ENCODE data around the gene TCN1. TPM values are rescaled to one million over a fixed set of nuclear protein-coding genes. Genes with fewer than 3 reads are reported as not detected.

Gene TCN1
- total and polyA plus RNA-seq, 2 donors = 1.4 to 2.1 TPM

DNA sequence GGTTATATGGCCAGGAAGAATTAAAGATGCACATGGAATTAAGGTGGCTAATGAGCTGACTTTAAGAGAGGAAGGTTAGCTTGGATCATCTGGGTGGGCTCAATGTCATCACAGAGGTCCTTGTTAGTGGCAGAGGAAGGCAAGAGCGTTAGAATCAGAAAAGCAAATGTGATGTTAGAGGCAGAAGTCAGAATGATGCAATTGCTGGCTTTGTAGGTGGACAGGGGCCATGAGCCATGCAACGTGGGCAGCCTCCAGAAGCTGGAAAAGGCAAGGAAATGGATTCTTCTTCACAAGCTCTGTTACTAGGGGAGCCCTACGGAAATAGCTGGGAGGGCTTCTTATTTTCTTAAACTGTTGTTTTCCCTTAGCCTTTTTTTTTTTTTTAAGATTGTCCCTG, 18.7 kb downstream of the TCN1 start:
- H3K4me3 ChIP-seq (ENCODE audit: low read length in 2 of 2) = no peak overlapping the region
- H3K4me1 ChIP-seq (ENCODE audit: control insufficient read depth in 2 of 2, insufficient read depth in 2 of 2, low read length in 2 of 2) = no peaks in the 10 kb centered on the region
- WGBS = 95% methylated on average over 3 of the region's 3 CpGs
- no peaks in the 10 kb centered on the region for H3K27me3 ChIP-seq (ENCODE audit: control insufficient read depth in 2 of 2, insufficient read depth in 1 of 2, low read length in 1 of 2)
- no peaks in the 10 kb centered on the region for H3K9me3 ChIP-seq (ENCODE audit: control insufficient read depth in 2 of 2, insufficient read depth in 1 of 2, low read length in 1 of 2)
- no peaks in the 10 kb centered on the region for H3K36me3 ChIP-seq (ENCODE audit: control insufficient read depth in 2 of 2, insufficient read depth in 2 of 2, low read length in 1 of 2)
- DNase-seq (ENCODE audit: low read depth in 6 of 9, low spot score in 9 of 9) = no peak
- H3K27ac ChIP-seq (ENCODE audit: low read depth in 1 of 2, low read length in 1 of 2) = no peak overlapping the region

DNA sequence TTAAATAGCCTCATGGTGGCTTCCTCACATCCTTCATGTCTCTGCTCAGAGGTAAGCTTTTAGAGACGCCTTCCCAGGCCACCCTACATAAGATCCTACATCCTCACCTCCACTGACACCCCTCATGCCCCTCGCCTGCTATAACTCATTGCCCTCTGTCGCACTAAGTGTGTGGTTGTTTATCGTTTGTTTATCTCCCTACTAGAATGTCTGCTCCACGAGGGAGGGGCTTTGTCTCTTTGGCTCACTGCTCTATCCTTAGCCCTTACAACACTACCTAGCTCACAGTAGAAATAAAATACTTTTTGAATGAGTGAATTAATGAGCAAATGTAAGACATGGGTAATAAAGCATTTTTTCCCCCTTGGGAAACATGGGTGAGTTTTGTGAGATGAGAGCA, 19.7 kb downstream of the TCN1 start:
- DNase-seq (ENCODE audit: low read depth in 6 of 9, low spot score in 9 of 9) = no peak
- no peaks in the 10 kb centered on the region for H3K9me3 ChIP-seq (ENCODE audit: control insufficient read depth in 2 of 2, insufficient read depth in 1 of 2, low read length in 1 of 2)
- H3K4me1 ChIP-seq (ENCODE audit: control insufficient read depth in 2 of 2, insufficient read depth in 2 of 2, low read length in 2 of 2) = no peaks in the 10 kb centered on the region
- no peak overlapping the region for H3K4me3 ChIP-seq (ENCODE audit: low read length in 2 of 2)
- no peaks in the 10 kb centered on the region for H3K27me3 ChIP-seq (ENCODE audit: control insufficient read depth in 2 of 2, insufficient read depth in 1 of 2, low read length in 1 of 2)
- H3K27ac ChIP-seq (ENCODE audit: low read depth in 1 of 2, low read length in 1 of 2) = no peak overlapping the region
- 96% methylated on average over 5 of the region's 5 CpGs for WGBS
- no peaks in the 10 kb centered on the region for H3K36me3 ChIP-seq (ENCODE audit: control insufficient read depth in 2 of 2, insufficient read depth in 2 of 2, low read length in 1 of 2)

DNA sequence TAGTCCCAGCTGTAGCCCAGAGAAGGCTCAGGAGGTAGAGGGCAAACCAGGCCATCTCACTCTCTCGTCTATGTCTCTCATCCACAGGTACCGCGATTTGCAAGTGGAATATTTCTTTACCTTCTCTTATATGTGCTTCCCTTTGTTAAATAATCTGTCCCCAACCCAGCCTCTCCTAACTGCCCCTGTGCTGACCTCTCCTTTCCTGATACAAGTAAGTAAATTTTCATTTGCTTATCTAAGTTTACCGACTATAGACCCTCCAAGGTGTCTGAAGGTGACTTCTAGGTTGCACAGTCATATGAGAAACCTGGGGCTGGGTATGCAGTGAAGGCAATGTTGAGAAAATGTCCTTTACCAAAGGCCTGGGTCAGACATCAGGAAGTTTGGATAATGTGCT, 20.9 kb downstream of the TCN1 start, which contains the start of gene CBLIF:
Gene CBLIF, minus strand, starts transcription at position 101 of the 400 bp plus-strand sequence. Its CDS starts 46 bp downstream, at position 55.
- H3K36me3 ChIP-seq (ENCODE audit: control insufficient read depth in 2 of 2, insufficient read depth in 2 of 2, low read length in 1 of 2) = no peaks in the 10 kb centered on the region
- H3K27me3 ChIP-seq (ENCODE audit: control insufficient read depth in 2 of 2, insufficient read depth in 1 of 2, low read length in 1 of 2) = no peaks in the 10 kb centered on the region
- no peaks in the 10 kb centered on the region for H3K9me3 ChIP-seq (ENCODE audit: control insufficient read depth in 2 of 2, insufficient read depth in 1 of 2, low read length in 1 of 2)
- no peak for DNase-seq (ENCODE audit: low read depth in 6 of 9, low spot score in 9 of 9)
- no peak within 1 kb of the TSS for H3K27ac ChIP-seq (ENCODE audit: low read depth in 1 of 2, low read length in 1 of 2)
- no peak within 1 kb of the TSS for H3K4me3 ChIP-seq (ENCODE audit: low read length in 2 of 2)
- WGBS = 96% methylated on average over 4 of the region's 4 CpGs
- no peaks in the 10 kb centered on the region for H3K4me1 ChIP-seq (ENCODE audit: control insufficient read depth in 2 of 2, insufficient read depth in 2 of 2, low read length in 2 of 2)

DNA sequence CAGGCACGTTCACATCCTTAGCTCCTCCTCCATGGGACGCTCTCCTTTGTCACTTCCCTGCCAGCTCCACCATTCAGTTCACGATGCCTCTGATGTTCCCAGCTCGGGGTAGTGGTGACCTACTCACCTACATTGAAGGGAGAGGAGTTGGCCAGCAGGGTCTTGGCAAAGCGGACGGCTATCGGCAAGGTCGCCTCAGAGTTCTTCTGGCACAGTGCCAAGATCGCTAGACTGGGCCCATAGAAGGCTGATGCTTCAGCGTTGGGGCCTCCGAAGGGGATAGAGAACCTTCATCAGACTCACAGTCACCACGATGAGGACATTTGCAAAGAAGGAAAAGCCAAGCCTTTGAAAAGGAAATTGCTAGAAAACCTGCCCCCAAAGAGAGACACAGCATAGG, 24.0 kb downstream of the TCN1 start:
- H3K4me3 ChIP-seq (ENCODE audit: low read length in 2 of 2) = no peak overlapping the region
- H3K4me1 ChIP-seq (ENCODE audit: control insufficient read depth in 2 of 2, insufficient read depth in 2 of 2, low read length in 2 of 2) = no peaks in the 10 kb centered on the region
- DNase-seq (ENCODE audit: low read depth in 6 of 9, low spot score in 9 of 9) = no peak
- no peaks in the 10 kb centered on the region for H3K9me3 ChIP-seq (ENCODE audit: control insufficient read depth in 2 of 2, insufficient read depth in 1 of 2, low read length in 1 of 2)
- H3K27ac ChIP-seq (ENCODE audit: low read depth in 1 of 2, low read length in 1 of 2) = no peak overlapping the region
- H3K36me3 ChIP-seq (ENCODE audit: control insufficient read depth in 2 of 2, insufficient read depth in 2 of 2, low read length in 1 of 2) = no peaks in the 10 kb centered on the region
- no peaks in the 10 kb centered on the region for H3K27me3 ChIP-seq (ENCODE audit: control insufficient read depth in 2 of 2, insufficient read depth in 1 of 2, low read length in 1 of 2)
- 95% methylated on average over 12 of the region's 12 CpGs for WGBS

DNA sequence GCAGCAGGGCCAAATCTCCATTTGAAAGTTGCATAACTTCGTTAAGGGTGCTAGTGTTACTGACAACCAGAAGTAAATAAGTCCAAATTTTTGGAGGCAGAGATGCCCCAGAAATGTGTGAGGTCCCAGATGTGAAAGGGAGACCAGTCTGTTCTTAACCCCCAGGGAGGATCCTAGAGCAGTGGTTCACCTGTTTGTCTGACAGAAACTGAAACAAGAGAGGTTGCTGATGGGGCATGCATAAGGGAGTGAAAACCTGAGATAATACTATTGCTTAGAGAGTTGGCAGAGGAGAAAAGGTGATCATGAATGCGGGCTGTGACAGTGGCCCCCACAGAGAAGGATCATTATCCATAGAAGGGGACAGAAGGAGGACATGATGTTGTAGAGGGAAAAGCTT, 24.8 kb downstream of the TCN1 start:
- Histone ChIP-seq H3K4me3 (ENCODE audit: low read length in 2 of 2) (no peak overlapping the region), H3K27ac (ENCODE audit: low read depth in 1 of 2, low read length in 1 of 2) (no peak overlapping the region), H3K27me3 (ENCODE audit: control insufficient read depth in 2 of 2, insufficient read depth in 1 of 2, low read length in 1 of 2) (no peaks in the 10 kb centered on the region), H3K4me1 (ENCODE audit: control insufficient read depth in 2 of 2, insufficient read depth in 2 of 2, low read length in 2 of 2) (no peaks in the 10 kb centered on the region), H3K36me3 (ENCODE audit: control insufficient read depth in 2 of 2, insufficient read depth in 2 of 2, low read length in 1 of 2) (no peaks in the 10 kb centered on the region), H3K9me3 (ENCODE audit: control insufficient read depth in 2 of 2, insufficient read depth in 1 of 2, low read length in 1 of 2) (no peaks in the 10 kb centered on the region)
- 98% methylated on average over 2 of the region's 2 CpGs for WGBS
- DNase-seq (ENCODE audit: low read depth in 6 of 9, low spot score in 9 of 9) = no peak

DNA sequence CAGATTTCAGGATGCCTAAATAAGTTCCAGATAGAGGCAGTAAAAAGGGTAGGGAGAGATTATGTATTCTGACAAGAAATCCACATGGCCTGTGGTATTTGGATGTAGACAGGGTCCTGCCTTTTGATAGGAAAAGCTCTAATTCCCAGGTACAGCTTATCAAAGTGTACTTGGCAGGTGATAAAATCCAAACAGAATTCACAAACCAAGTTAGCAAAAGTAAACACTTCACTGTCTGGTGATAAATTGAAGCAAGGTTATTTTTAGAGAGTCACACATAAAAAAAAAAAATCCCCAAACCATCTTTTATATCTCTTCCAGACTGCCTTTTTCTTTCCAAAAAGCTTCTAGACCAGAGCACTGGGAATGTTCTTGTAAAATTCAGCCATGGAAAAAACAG, 26.7 kb downstream of the TCN1 start:
- no peak for DNase-seq (ENCODE audit: low read depth in 6 of 9, low spot score in 9 of 9)
- no peak overlapping the region for H3K27ac ChIP-seq (ENCODE audit: low read depth in 1 of 2, low read length in 1 of 2)
- no peaks in the 10 kb centered on the region for H3K36me3 ChIP-seq (ENCODE audit: control insufficient read depth in 2 of 2, insufficient read depth in 2 of 2, low read length in 1 of 2)
- H3K4me1 ChIP-seq (ENCODE audit: control insufficient read depth in 2 of 2, insufficient read depth in 2 of 2, low read length in 2 of 2) = no peaks in the 10 kb centered on the region
- no peaks in the 10 kb centered on the region for H3K27me3 ChIP-seq (ENCODE audit: control insufficient read depth in 2 of 2, insufficient read depth in 1 of 2, low read length in 1 of 2)
- H3K9me3 ChIP-seq (ENCODE audit: control insufficient read depth in 2 of 2, insufficient read depth in 1 of 2, low read length in 1 of 2) = no peaks in the 10 kb centered on the region
- H3K4me3 ChIP-seq (ENCODE audit: low read length in 2 of 2) = no peak overlapping the region

DNA sequence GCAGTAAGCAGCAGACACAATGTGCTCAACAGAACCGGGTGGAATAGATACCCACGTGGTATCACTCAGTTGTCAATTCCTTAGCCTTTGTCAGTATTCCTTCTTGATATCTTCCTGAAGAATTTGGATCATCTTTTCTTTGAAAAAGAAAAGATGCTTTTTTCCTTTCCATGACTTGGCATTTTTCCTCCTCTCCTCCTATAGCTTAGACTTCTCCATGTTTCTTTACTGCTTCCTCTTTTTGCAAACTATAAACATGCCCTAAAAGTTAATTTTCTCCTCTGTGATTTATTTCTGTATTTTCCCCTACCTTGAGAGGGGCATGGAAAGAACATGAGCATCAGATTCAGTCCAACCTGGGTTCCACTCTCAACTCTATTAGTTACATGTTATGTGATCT, 32.7 kb downstream of the TCN1 start:
- Histone ChIP-seq H3K27ac (ENCODE audit: low read depth in 1 of 2, low read length in 1 of 2) (no peak overlapping the region), H3K36me3 (ENCODE audit: control insufficient read depth in 2 of 2, insufficient read depth in 2 of 2, low read length in 1 of 2) (no peaks in the 10 kb centered on the region), H3K27me3 (ENCODE audit: control insufficient read depth in 2 of 2, insufficient read depth in 1 of 2, low read length in 1 of 2) (no peaks in the 10 kb centered on the region), H3K4me1 (ENCODE audit: control insufficient read depth in 2 of 2, insufficient read depth in 2 of 2, low read length in 2 of 2) (no peaks in the 10 kb centered on the region), H3K4me3 (ENCODE audit: low read length in 2 of 2) (no peak overlapping the region), H3K9me3 (ENCODE audit: control insufficient read depth in 2 of 2, insufficient read depth in 1 of 2, low read length in 1 of 2) (no peaks in the 10 kb centered on the region)
- WGBS = 74% methylated on average over 2 of the region's 2 CpGs
- no peak for DNase-seq (ENCODE audit: low read depth in 6 of 9, low spot score in 9 of 9)

DNA sequence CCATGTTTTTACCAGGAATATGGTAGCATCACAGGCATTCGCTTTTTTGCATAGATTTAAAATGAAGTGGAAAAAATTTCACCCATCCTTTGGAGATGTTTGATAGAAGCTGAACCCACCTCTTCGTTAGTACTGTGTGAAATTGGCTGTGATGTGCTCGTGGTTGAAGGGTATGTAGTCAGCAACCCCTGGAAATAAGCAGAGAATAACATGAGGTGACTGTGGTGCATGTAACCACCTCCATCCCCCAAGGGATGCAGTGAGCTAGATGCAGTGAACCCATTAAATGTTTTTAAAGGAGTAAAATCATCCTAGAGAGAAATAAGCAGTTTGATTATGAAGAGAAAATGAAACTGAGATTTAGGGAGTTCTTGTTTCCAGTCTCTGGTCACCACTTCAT, 36.9 kb downstream of the TCN1 start:
- DNase-seq (ENCODE audit: low read depth in 6 of 9, low spot score in 9 of 9) = no peak
- no peak overlapping the region for H3K4me3 ChIP-seq (ENCODE audit: low read length in 2 of 2)
- no peaks in the 10 kb centered on the region for H3K9me3 ChIP-seq (ENCODE audit: control insufficient read depth in 2 of 2, insufficient read depth in 1 of 2, low read length in 1 of 2)
- no peaks in the 10 kb centered on the region for H3K4me1 ChIP-seq (ENCODE audit: control insufficient read depth in 2 of 2, insufficient read depth in 2 of 2, low read length in 2 of 2)
- H3K27ac ChIP-seq (ENCODE audit: low read depth in 1 of 2, low read length in 1 of 2) = no peak overlapping the region
- no peaks in the 10 kb centered on the region for H3K36me3 ChIP-seq (ENCODE audit: control insufficient read depth in 2 of 2, insufficient read depth in 2 of 2, low read length in 1 of 2)
- 90% methylated on average over 3 of the region's 3 CpGs for WGBS
- H3K27me3 ChIP-seq (ENCODE audit: control insufficient read depth in 2 of 2, insufficient read depth in 1 of 2, low read length in 1 of 2) = no peaks in the 10 kb centered on the region

DNA sequence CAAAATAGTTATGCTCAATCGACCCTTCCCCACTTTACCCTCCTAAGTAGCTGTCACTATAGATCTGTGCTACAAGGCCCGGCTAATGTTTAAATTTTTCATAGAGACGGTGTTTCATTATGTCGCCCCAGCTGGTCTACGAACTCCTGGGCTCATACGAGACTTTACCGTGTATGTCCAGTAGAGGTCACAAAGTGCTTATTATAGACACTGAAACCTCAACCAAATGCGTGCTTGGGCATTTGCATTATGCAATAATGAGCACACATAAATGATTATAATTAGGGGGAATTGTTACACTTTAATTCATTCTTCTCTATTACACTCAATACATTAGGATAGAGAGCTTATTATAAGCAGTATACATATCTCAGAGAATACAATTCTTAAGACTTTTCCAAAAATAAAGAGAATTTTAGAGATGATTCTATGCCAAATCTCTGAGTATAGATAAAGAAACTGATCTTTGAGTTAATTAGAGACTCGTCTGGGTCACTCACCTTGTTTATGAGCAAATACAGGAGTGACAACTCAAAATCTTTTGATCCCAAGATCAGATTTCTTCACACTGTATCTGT, 43.2 kb downstream of the TCN1 start:
- H3K36me3 ChIP-seq (ENCODE audit: control insufficient read depth in 2 of 2, insufficient read depth in 2 of 2, low read length in 1 of 2) = no peaks in the 10 kb centered on the region
- 18% methylated on average over 9 of the region's 9 CpGs for WGBS
- H3K27me3 ChIP-seq (ENCODE audit: control insufficient read depth in 2 of 2, insufficient read depth in 1 of 2, low read length in 1 of 2) = no peaks in the 10 kb centered on the region
- H3K4me3 ChIP-seq (ENCODE audit: low read length in 2 of 2) = no peak overlapping the region
- H3K4me1 ChIP-seq (ENCODE audit: control insufficient read depth in 2 of 2, insufficient read depth in 2 of 2, low read length in 2 of 2) = peaks cover 3 to 16% of the 10 kb centered on the region in 2 donors
- DNase-seq (ENCODE audit: low read depth in 6 of 9, low spot score in 9 of 9) = peak in 4 of 9 donors; percentile 21 to 67 (median 34)
- H3K27ac ChIP-seq (ENCODE audit: low read depth in 1 of 2, low read length in 1 of 2) = no peak overlapping the region
- H3K9me3 ChIP-seq (ENCODE audit: control insufficient read depth in 2 of 2, insufficient read depth in 1 of 2, low read length in 1 of 2) = no peaks in the 10 kb centered on the region

DNA sequence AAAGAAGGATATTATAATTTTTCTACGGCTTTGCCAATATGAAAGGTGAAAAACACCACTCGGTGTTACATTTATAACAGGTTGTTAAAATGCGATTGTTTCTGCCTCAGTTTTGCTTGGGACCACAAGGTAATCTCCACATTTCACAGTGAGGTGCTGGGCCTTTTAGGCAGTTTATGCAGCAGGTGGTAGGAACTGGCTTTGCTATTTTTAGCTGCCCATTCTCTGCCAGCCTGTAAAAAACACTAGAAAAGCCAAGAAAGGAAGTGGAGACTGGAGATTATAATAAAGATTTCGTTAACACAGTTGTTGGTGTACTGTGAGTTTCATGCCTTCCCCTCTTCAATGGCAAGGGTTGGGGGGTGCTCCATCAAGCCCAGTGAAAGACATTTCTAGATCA, 47.7 kb downstream of the TCN1 start:
- Histone ChIP-seq H3K27me3 (ENCODE audit: control insufficient read depth in 2 of 2, insufficient read depth in 1 of 2, low read length in 1 of 2) (no peaks in the 10 kb centered on the region), H3K9me3 (ENCODE audit: control insufficient read depth in 2 of 2, insufficient read depth in 1 of 2, low read length in 1 of 2) (no peaks in the 10 kb centered on the region), H3K36me3 (ENCODE audit: control insufficient read depth in 2 of 2, insufficient read depth in 2 of 2, low read length in 1 of 2) (no peaks in the 10 kb centered on the region), H3K4me3 (ENCODE audit: low read length in 2 of 2) (no peak overlapping the region), H3K4me1 (ENCODE audit: control insufficient read depth in 2 of 2, insufficient read depth in 2 of 2, low read length in 2 of 2) (peaks cover 3 to 21% of the 10 kb centered on the region in 2 donors), H3K27ac (ENCODE audit: low read depth in 1 of 2, low read length in 1 of 2) (peak overlapping the region; percentile 80 to 85)
- DNase-seq (ENCODE audit: low read depth in 6 of 9, low spot score in 9 of 9) = peak in 8 of 9 donors; percentile 40 to 84 (median 58)
- 9% methylated on average over 4 of the region's 4 CpGs for WGBS

All from thymus (tissue), 11 donors.